ENCODE measurements around the gene CHST3. TPM values are rescaled to one million over a fixed set of nuclear protein-coding genes. Genes with fewer than 3 reads are reported as not detected.

Gene CHST3
- polyA plus RNA-seq, 1 donor (not counting 4 experiments of a cell fraction or from before 2014, with no cell fraction given): 12.0 TPM

- H3K9ac ChIP-seq (ENCODE audit: control insufficient read depth, extremely low read depth, insufficient read depth, low read length): no peak overlapping the region
- H3K4me2 ChIP-seq (ENCODE audit: control insufficient read depth, extremely low read depth, insufficient read depth, low read depth, low read length): no peak overlapping the region
- no peaks in the 10 kb centered on the region for H3K36me3 ChIP-seq (ENCODE audit: control insufficient read depth in 2 of 2, extremely low read depth in 1 of 2, insufficient read depth in 2 of 2, low read length in 2 of 2)
- no peak overlapping the region for H2AFZ ChIP-seq (ENCODE audit: control insufficient read depth, low read length)
- peaks cover 1% of the 10 kb centered on the region for H3K9me3 ChIP-seq (ENCODE audit: control insufficient read depth, low read depth, low read length)
- no peaks in the 10 kb centered on the region for H3K9me1 ChIP-seq (ENCODE audit: control insufficient read depth, extremely low read depth, insufficient read depth, low read length)
- H3K27me3 ChIP-seq (ENCODE audit: control insufficient read depth, extremely low read depth, insufficient read depth, low read length): no peaks in the 10 kb centered on the region
- no peak for FAIRE-seq
- no peak overlapping the region for H3K4me3 ChIP-seq (ENCODE audit: control insufficient read depth in 2 of 3, extremely low read depth in 1 of 3, insufficient read depth in 2 of 3, low read depth in 1 of 3, low read length in 3 of 3)
- no peak for TF ChIP-seq EZH2 (IDR thresholded peaks at IDR 0.05; ENCODE audit: low read length)
- no peak for TF ChIP-seq CTCF (optimal IDR thresholded peaks at IDR 0.05 in 1 of 3, IDR thresholded peaks at IDR 0.05 in 1 of 3, conservative IDR thresholded peaks at IDR 0.05 in 1 of 3; ENCODE audit: extremely low read depth in 1 of 3, insufficient read depth in 2 of 3, low read length in 3 of 3)
- DNase-seq (ENCODE audit: low read depth, low spot score): no peak
- H4K20me1 ChIP-seq (ENCODE audit: control insufficient read depth, extremely low read depth, insufficient read depth, low read length): no peaks in the 10 kb centered on the region
- peaks cover 4% of the 10 kb centered on the region for H3K4me1 ChIP-seq (ENCODE audit: control insufficient read depth, extremely low read depth, insufficient read depth, low read length)
- H3K27ac ChIP-seq (ENCODE audit: control insufficient read depth, insufficient read depth, low read length): no peak overlapping the region
- H3K79me2 ChIP-seq (ENCODE audit: control insufficient read depth, insufficient read depth, low read length): no peaks in the 10 kb centered on the region
- dilution Hi-C loops (cut with MboI; ENCODE audit: extremely low pct_ligation_motif_present, low sequenced_read_pairs): no loop called here
Observed at GRCh38 chr10:71939861-71940474, 24.2 kb upstream of the CHST3 start.

GRCh38 chr10:71940752-71941151 lies 23.4 kb upstream of the CHST3 start:
- DNase-seq (ENCODE audit: low read depth, low spot score) (no peak), FAIRE-seq (no peak)
- no peak overlapping the region for H3K27ac ChIP-seq (ENCODE audit: control insufficient read depth, insufficient read depth, low read length)
- TF ChIP-seq CTCF (optimal IDR thresholded peaks at IDR 0.05 in 1 of 3, IDR thresholded peaks at IDR 0.05 in 1 of 3, conservative IDR thresholded peaks at IDR 0.05 in 1 of 3; ENCODE audit: extremely low read depth in 1 of 3, insufficient read depth in 2 of 3, low read length in 3 of 3) (no peak), EZH2 (IDR thresholded peaks at IDR 0.05; ENCODE audit: low read length) (no peak)
- H4K20me1 ChIP-seq (ENCODE audit: control insufficient read depth, extremely low read depth, insufficient read depth, low read length): no peaks in the 10 kb centered on the region
- no peaks in the 10 kb centered on the region for H3K36me3 ChIP-seq (ENCODE audit: control insufficient read depth in 2 of 2, extremely low read depth in 1 of 2, insufficient read depth in 2 of 2, low read length in 2 of 2)
- H3K79me2 ChIP-seq (ENCODE audit: control insufficient read depth, insufficient read depth, low read length): no peaks in the 10 kb centered on the region
- peaks cover 4% of the 10 kb centered on the region for H3K4me1 ChIP-seq (ENCODE audit: control insufficient read depth, extremely low read depth, insufficient read depth, low read length)
- no peak overlapping the region for H3K4me3 ChIP-seq (ENCODE audit: control insufficient read depth in 2 of 3, extremely low read depth in 1 of 3, insufficient read depth in 2 of 3, low read depth in 1 of 3, low read length in 3 of 3)
- no peak overlapping the region for H3K4me2 ChIP-seq (ENCODE audit: control insufficient read depth, extremely low read depth, insufficient read depth, low read depth, low read length)
- H3K27me3 ChIP-seq (ENCODE audit: control insufficient read depth, extremely low read depth, insufficient read depth, low read length): no peaks in the 10 kb centered on the region
- peaks cover 2% of the 10 kb centered on the region for H3K9me3 ChIP-seq (ENCODE audit: control insufficient read depth, low read depth, low read length)
- dilution Hi-C loops (cut with MboI; ENCODE audit: extremely low pct_ligation_motif_present, low sequenced_read_pairs): no loop called here
- no peaks in the 10 kb centered on the region for H3K9me1 ChIP-seq (ENCODE audit: control insufficient read depth, extremely low read depth, insufficient read depth, low read length)
- H3K9ac ChIP-seq (ENCODE audit: control insufficient read depth, extremely low read depth, insufficient read depth, low read length): no peak overlapping the region
- H2AFZ ChIP-seq (ENCODE audit: control insufficient read depth, low read length): no peak overlapping the region

Measured in keratinocyte (primary cell).